NT2/D1 (cell line): ENCODE measurements around the gene GCDH.
"Not testable (repeated sequence)": the region's sequence is repeated elsewhere in the genome, so short reads cannot be mapped to it uniquely, and the experiment has no call there.

ENCODE experiments used
- DNase-seq: peaks from one replicate; pipeline ENCODE4 v3.0.0-alpha.2; 2011; ENCODE audit warnings: low read depth, low spot score
- H3K27me3 ChIP-seq: 2 replicates; pipeline ENCODE4 v1.6.0; 2011; ENCODE audit warnings: mild to moderate bottlenecking; ENCODE audit not compliant: insufficient read length, insufficient read depth
- H3K36me3 ChIP-seq: 2 replicates; pipeline ENCODE4 v1.6.1; 2011; ENCODE audit warnings: mild to moderate bottlenecking, low read length, mixed read lengths; ENCODE audit not compliant: insufficient read depth, insufficient read length
- H3K4me1 ChIP-seq: 2 replicates; pipeline ENCODE4 v1.5.1; 2011; ENCODE audit not compliant: insufficient read depth, insufficient read length
- H3K4me3 ChIP-seq: 2 replicates; pipeline ENCODE4 v1.5.1; 2011; ENCODE audit warnings: low read depth; ENCODE audit not compliant: insufficient read length
- H3K9ac ChIP-seq: 2 replicates; pipeline ENCODE4 v1.6.0; 2011; ENCODE audit warnings: low read depth; ENCODE audit not compliant: insufficient read length
- H3K9me3 ChIP-seq: 2 replicates; pipeline ENCODE4 v1.5.1; 2011; ENCODE audit warnings: mild to moderate bottlenecking, low read length; ENCODE audit not compliant: insufficient read depth
- SUZ12 ChIP-seq: IDR thresholded peaks from 2 replicates; pipeline ENCODE4 v1.6.1; 2011; ENCODE audit not compliant: insufficient read length, insufficient read depth; ENCODE audit errors: extremely low read depth
- YY1 ChIP-seq: IDR thresholded peaks from 2 replicates; pipeline ENCODE4 v1.6.1; 2011; ENCODE audit not compliant: insufficient read length, insufficient read depth
- ZNF274 ChIP-seq: IDR thresholded peaks from 2 replicates; pipeline ENCODE4 v1.6.1; 2011; ENCODE audit warnings: mild to moderate bottlenecking, low read depth, low read length

The GCDH gene

DNA sequence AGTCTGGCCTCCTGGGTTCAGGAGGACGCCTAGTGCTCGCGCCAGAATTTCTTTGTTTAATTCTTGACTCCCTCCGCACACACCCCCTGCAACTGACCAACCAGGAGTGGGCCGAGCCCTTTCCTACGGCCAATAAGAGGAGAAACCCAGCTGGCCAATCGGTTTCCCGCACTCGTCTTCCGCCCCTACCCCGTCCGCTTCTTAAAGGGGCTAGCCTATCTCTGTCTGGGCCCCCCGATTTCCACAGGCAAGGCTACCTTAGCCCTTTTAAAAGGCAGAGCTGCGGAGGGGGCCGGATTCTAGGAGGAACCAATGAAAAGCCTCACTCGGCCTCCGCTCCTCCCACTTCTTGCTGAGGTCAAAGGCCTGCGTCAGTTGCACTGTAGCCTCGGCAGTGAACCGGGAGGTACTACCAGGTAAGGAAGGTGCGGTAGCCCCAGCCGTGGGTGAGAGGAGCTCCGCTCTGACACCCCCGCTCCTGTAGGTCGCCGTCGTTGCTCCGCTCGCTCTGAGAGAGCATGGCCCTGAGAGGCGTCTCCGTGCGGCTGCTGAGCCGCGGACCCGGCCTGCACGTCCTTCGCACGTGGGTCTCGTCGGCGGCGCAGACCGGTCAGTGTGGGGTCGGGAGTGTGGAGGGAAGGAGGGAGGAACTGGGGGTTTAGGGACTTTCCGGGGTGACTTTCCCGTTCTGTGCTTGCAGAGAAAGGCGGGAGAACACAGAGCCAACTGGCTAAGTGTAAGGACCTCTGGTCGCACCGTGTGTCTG lies at the start of gene GCDH:
Gene GCDH, plus strand, starts transcription at position 374 of the 766 bp plus-strand sequence. Its CDS starts 145 bp downstream, at position 519.
- H3K27me3 ChIP-seq, result peaks cover 32% of the 10 kb centered on the region
- H3K9ac ChIP-seq, result peak within 1 kb of the TSS; percentile 91
- peak within 1 kb of the TSS; percentile 99 for H3K4me3 ChIP-seq
- peak; percentile 99 for DNase-seq
- no peaks in the 10 kb centered on the region for H3K9me3 ChIP-seq
- peaks cover 23% of the 10 kb centered on the region for H3K36me3 ChIP-seq
- H3K4me1 ChIP-seq, result peaks cover 6% of the 10 kb centered on the region
- TF ChIP-seq ZNF274 (no peak), YY1 (no peak), SUZ12 (no peak)

DNA sequence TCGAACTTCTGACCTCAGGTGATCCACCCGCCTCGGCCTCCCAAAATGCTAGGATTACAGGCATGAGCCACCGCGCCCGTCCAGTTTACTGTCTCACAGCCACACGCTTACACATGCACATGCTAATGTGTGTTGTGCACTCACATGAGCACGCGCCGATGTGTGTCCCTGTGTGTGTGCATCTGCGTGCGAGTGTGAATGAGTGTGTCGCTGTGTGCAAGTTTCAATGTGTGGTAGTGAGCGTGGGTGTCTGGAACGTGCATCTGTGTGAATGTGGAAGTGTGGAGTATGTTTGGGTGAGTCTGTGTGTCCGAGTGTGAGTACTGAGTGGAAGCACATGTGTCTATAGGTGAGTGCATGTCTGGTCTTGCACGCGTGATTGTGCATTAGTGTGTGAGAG lies 48.4 kb upstream of the GCDH start:
- H3K27me3 ChIP-seq, result peaks cover 30% of the 10 kb centered on the region
- H3K9me3 ChIP-seq, result no peaks in the 10 kb centered on the region

DNA sequence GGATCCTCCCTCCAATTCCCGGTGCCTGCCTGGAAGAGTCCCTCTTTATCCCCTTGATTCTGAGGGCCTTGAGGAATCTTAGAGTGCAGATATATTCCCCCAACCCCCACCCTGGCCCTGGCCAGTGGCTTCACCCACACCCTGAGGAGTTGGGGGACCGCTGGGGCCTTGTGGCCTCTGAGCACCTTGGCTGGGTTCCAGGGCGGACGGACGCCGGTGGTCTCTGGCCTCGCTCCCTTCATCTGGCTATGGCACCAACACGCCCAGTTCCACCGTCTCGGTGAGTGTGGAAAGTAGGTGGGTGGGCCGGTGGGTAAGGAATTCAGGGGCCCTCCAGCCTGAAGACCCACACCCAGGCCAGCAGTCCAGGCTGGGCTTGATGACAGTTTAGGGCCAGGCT lies 47.6 kb upstream of the GCDH start:
- no peaks in the 10 kb centered on the region for H3K9me3 ChIP-seq
- DNase-seq, result no peak
- H3K9ac ChIP-seq, result no peak overlapping the region
- peaks cover 21% of the 10 kb centered on the region for H3K4me1 ChIP-seq
- H3K4me3 ChIP-seq, result no peak overlapping the region
- no peaks in the 10 kb centered on the region for H3K36me3 ChIP-seq
- TF ChIP-seq ZNF274 (no peak), SUZ12 (no peak), YY1 (no peak)
- H3K27me3 ChIP-seq, result peaks cover 32% of the 10 kb centered on the region

More for the DNA sequence above, 48.4 kb upstream of the GCDH start:
- TF ChIP-seq ZNF274, result no peak
- TF ChIP-seq SUZ12, result no peak
- no peak for TF ChIP-seq YY1
- no peak overlapping the region for H3K9ac ChIP-seq
- no peak overlapping the region for H3K4me3 ChIP-seq
- no peaks in the 10 kb centered on the region for H3K36me3 ChIP-seq
- H3K4me1 ChIP-seq, result peaks cover 20% of the 10 kb centered on the region
- no peak for DNase-seq

DNA sequence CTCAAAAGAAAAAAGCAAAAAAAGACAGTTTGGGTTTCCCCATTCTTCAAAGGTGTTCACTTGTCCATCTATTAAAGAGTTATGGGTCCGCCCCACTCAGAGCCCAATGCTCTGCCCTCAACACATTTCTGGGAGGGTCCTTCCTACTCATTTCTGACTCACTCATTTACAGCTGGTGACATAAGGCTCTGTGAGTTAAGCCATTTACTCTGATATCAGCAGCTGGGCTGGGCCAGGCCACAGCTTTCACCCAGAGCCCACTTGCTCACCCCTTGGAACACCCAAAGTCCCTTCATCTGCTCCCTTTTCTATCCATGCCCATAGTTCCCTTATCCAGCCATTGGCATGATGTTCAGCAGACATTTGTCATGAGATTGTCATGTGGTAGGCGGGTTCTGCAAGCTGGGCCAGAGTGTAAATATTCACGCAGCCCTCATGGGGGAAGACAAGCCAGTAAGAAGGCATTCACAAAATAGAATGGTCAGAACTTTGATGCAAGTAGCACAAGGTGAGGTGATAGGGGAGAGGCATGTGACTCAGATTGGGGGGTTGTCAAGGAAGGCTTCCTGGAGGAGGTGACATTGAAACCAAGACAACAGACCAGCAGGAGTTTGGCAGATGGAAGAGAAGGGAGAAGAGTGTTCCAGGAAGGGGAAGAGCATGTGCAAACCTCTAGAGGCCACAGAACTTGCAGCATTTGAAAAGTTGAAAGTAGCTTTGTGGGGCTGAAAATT lies 46.8 kb upstream of the GCDH start:
- Histone ChIP-seq H3K27me3 (peaks cover 24% of the 10 kb centered on the region), H3K36me3 (no peaks in the 10 kb centered on the region), H3K4me1 (peaks cover 17% of the 10 kb centered on the region), H3K9me3 (no peaks in the 10 kb centered on the region), H3K9ac (no peak overlapping the region), H3K4me3 (no peak overlapping the region)
- TF ChIP-seq SUZ12 (no peak), YY1 (no peak), ZNF274 (no peak)
- no peak for DNase-seq

DNA sequence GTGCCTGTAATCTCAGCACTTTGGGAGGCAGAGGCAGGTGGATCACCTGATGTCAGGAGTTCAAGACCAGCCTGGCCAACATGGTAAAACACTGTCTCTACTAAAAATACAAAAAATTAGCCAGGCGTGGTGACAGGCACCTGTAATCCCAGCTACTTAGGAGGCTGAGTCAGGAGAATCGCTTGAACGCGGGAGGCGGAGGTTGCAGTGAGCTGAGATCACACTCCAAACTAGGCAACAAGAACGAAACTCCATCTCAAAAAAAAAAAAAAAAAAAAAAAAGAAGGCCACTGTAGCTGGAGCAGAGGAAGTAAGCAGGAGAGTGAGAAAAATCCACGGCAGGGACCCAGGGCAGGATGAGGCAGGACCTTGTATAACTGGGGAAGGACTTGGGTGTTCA lies 44.3 kb upstream of the GCDH start:
- H3K4me1 ChIP-seq, H3K9me3 ChIP-seq, DNase-seq, H3K4me3 ChIP-seq, H3K36me3 ChIP-seq, H3K9ac ChIP-seq: not testable (repeated sequence)
- peaks cover 14% of the 10 kb centered on the region for H3K27me3 ChIP-seq

DNA sequence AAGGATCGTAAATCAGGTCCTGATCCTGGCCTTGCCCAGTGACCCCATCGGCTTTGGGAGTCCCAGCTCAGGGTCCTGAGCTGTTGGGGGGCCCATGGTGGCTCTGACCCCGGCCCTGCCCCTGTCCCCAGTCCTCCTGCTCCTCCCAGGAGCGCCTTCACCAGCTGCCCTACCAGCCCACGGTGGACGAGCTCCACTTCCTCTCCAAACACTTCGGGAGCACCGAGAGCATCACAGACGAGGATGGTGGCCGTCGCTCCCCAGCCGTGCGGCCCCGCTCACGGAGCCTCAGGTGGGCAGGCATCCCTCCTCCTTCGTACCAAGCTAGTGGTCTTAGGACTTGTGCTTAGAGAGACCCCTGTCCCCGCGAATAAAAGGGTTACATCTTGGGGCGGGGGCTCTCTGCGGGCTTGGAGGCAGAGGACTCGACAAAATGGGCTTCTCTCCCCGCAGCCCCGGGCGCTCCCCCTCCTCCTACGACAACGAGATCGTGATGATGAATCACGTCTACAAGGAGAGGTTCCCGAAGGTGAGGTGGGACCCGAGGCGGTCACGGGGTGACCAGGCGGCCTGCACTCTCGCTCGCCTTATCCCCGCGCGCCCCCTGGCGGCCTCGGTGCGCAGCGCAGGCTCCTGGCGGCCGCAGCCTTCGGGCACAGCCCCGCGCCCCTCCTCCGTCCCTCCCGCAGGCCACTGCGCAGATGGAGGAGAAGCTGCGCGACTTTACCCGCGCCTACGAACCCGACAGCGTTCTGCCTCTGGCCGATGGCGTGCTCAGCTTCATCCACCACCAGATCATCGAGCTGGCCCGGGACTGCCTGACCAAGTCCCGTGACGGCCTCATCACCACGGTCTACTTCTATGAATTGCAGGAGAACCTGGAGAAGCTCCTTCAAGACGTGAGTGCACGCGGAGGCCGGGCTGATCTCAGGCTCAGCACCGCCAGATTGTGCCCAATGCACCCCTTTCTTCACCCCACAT lies 43.5 kb upstream of the GCDH start:
- peak overlapping the region; percentile 71 for H3K9ac ChIP-seq

DNA sequence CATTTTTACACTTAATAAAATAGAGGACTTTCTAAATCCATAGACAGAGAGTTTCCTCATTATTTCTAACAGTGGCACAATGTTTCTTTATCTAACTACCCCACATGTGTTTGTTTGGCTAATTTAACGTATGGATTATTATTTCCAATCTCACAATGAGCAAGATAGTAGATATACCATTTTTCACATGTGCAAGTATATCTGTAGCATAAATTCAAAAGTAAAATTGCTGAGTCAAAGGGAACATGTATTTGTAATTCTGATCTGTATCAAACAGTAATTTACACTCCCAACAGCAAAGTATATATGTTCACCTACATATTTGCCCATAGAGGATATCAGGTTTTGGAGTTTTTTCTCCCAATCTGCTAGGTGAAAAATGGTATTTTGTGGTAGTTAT lies 34.3 kb upstream of the GCDH start:
- no peak for TF ChIP-seq SUZ12
- no peak for TF ChIP-seq ZNF274
- TF ChIP-seq YY1, result no peak
- no peak overlapping the region for H3K9ac ChIP-seq
- H3K36me3 ChIP-seq, result peaks cover 2% of the 10 kb centered on the region
- no peaks in the 10 kb centered on the region for H3K27me3 ChIP-seq
- H3K9me3 ChIP-seq, result no peaks in the 10 kb centered on the region
- DNase-seq, result no peak
- peaks cover 2% of the 10 kb centered on the region for H3K4me1 ChIP-seq
- no peak overlapping the region for H3K4me3 ChIP-seq

More for the DNA sequence above, 43.5 kb upstream of the GCDH start:
- H3K36me3 ChIP-seq, result peaks cover 2% of the 10 kb centered on the region
- peak overlapping the region; percentile 19 for H3K4me3 ChIP-seq
- no peaks in the 10 kb centered on the region for H3K9me3 ChIP-seq
- DNase-seq, result peak; percentile 61
- H3K4me1 ChIP-seq, result peaks cover 11% of the 10 kb centered on the region
- no peak for TF ChIP-seq ZNF274
- no peak for TF ChIP-seq SUZ12
- no peak for TF ChIP-seq YY1
- H3K27me3 ChIP-seq, result peaks cover 14% of the 10 kb centered on the region
